ENCODE results near the gene SMCP. TPM values are rescaled to one million over a fixed set of nuclear protein-coding genes. Genes with fewer than 3 reads are reported as not detected.

Gene SMCP
- total and polyA plus RNA-seq, 2 donors (not counting 1 experiment from before 2014, with no cell fraction given), result not detected

DNA sequence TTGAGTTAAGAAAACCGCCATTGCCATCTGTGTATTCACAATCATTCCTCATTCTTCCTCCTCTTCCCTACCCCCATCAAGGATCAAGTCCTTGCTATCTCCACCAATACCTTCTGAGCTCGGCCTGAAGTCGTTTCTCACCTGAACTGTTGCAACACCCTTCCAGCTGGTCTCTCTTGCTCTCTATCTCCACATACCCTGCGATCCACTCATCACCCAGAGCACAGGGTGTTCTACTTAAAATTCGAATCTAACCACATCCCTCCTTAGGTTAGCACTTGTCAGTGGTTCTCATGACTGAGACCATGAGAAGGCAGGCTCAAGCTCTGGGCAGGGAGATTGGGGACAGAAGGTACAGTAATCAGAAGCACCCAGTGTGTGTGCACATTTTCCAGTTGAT lies 34.8 kb downstream of the SMCP start:
- H3K27me3 ChIP-seq (replicated peaks in 1 of 4; ENCODE audit: control extremely low read depth in 1 of 4, control insufficient read depth in 3 of 4, insufficient read depth in 4 of 4, low read length in 3 of 4), result peaks cover 0 to 6% (median 4%) of the 10 kb centered on the region in 4 experiments
- TF ChIP-seq, protein P1, sequence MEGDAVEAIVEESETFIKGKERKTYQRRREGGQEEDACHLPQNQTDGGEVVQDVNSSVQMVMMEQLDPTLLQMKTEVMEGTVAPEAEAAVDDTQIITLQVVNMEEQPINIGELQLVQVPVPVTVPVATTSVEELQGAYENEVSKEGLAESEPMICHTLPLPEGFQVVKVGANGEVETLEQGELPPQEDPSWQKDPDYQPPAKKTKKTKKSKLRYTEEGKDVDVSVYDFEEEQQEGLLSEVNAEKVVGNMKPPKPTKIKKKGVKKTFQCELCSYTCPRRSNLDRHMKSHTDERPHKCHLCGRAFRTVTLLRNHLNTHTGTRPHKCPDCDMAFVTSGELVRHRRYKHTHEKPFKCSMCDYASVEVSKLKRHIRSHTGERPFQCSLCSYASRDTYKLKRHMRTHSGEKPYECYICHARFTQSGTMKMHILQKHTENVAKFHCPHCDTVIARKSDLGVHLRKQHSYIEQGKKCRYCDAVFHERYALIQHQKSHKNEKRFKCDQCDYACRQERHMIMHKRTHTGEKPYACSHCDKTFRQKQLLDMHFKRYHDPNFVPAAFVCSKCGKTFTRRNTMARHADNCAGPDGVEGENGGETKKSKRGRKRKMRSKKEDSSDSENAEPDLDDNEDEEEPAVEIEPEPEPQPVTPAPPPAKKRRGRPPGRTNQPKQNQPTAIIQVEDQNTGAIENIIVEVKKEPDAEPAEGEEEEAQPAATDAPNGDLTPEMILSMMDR (IDR thresholded peaks at IDR 0.05), result no peak
- no peak for TF ChIP-seq EZH2 (IDR thresholded peaks at IDR 0.05; ENCODE audit: borderline replicate concordance, insufficient read depth, low read depth, low read length, poor library complexity, severe bottlenecking)
- peaks cover 0 to 18% (median 0%) of the 10 kb centered on the region in 3 donors for H3K9me3 ChIP-seq (ENCODE audit: control extremely low read depth in 1 of 3, control insufficient read depth in 2 of 3, insufficient read depth in 1 of 3, low read length in 2 of 3)
- WGBS (ENCODE audit: insufficient coverage), result 79% methylated on average over 5 of the region's 5 CpGs
- ATAC-seq (ENCODE audit: low read depth), result no peak
- H3K4me1 ChIP-seq (ENCODE audit: control insufficient read depth in 2 of 2, insufficient read depth in 2 of 2, low read length in 2 of 2), result no peaks in the 10 kb centered on the region
- intact Hi-C loops (cut with micrococcal nuclease), result no loop called here
- no peaks in the 10 kb centered on the region for H3K79me2 ChIP-seq (ENCODE audit: control insufficient read depth, insufficient read depth, low read length)
- no peak overlapping the region for H2AFZ ChIP-seq (ENCODE audit: insufficient read depth, low read depth, low read length, poor library complexity, severe bottlenecking)
- no peaks in the 10 kb centered on the region for H3K36me3 ChIP-seq (replicated peaks in 1 of 2; ENCODE audit: control extremely low read depth in 1 of 2, control insufficient read depth in 1 of 2, extremely low read depth in 1 of 2, insufficient read depth in 2 of 2, low read length in 1 of 2)
- Mint-ChIP-seq H3K9me3 (ENCODE audit: insufficient read depth) (no peaks in the 10 kb centered on the region), H3K4me3 (no peak overlapping the region), H3K27me3 (peaks cover 43% of the 10 kb centered on the region), H3K4me1 (no peaks in the 10 kb centered on the region), H3K27ac (no peak overlapping the region)
- H4K20me1 ChIP-seq (ENCODE audit: control insufficient read depth, insufficient read depth, low read length, poor library complexity, severe bottlenecking), result no peaks in the 10 kb centered on the region
- DNase-seq, result no peak
- no peak overlapping the region for H3K4me3 ChIP-seq (ENCODE audit: control extremely low read depth in 1 of 5, extremely low read depth in 1 of 5, insufficient read depth in 1 of 5, low read depth in 2 of 5, low read length in 4 of 5)
- ChIA-PET POLR2A (no interaction called here), CTCF (no interaction called here)
- no peak overlapping the region for H3K9ac ChIP-seq (ENCODE audit: low read length)
- no peak overlapping the region for H3K4me2 ChIP-seq (replicated peaks; ENCODE audit: low read depth, low read length, poor library complexity, severe bottlenecking)
- H3K27ac ChIP-seq (ENCODE audit: low read length in 2 of 2), result no peak overlapping the region

DNA sequence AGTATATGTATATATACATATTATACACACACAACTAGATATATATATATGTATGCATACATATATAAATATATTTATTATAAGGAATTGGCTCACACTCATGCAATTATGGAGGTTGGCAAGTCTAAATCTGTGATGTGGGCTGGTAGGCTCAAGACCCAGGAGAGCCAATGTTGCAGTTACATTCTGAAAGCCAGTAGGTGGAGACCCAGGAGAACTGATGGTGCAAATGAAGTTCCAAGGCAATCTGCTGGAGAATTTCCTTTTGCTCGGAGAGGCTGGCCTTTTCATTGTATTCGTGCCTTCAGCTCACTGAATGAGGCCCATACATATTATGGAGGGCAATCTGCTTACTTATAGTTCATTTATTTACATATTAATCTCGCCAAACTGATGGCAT lies 39.7 kb downstream of the SMCP start:
- Histone ChIP-seq H4K20me1 (ENCODE audit: control insufficient read depth, insufficient read depth, low read length, poor library complexity, severe bottlenecking) (no peaks in the 10 kb centered on the region), H3K4me2 (replicated peaks; ENCODE audit: low read depth, low read length, poor library complexity, severe bottlenecking) (no peak overlapping the region), H3K36me3 (replicated peaks in 1 of 2; ENCODE audit: control extremely low read depth in 1 of 2, control insufficient read depth in 1 of 2, extremely low read depth in 1 of 2, insufficient read depth in 2 of 2, low read length in 1 of 2) (no peaks in the 10 kb centered on the region), H3K27me3 (replicated peaks in 1 of 4; ENCODE audit: control extremely low read depth in 1 of 4, control insufficient read depth in 3 of 4, insufficient read depth in 4 of 4, low read length in 3 of 4) (peaks cover 0 to 7% (median 2%) of the 10 kb centered on the region in 4 experiments), H2AFZ (ENCODE audit: insufficient read depth, low read depth, low read length, poor library complexity, severe bottlenecking) (no peak overlapping the region), H3K4me1 (ENCODE audit: control insufficient read depth in 2 of 2, insufficient read depth in 2 of 2, low read length in 2 of 2) (no peaks in the 10 kb centered on the region), H3K9me3 (ENCODE audit: control extremely low read depth in 1 of 3, control insufficient read depth in 2 of 3, insufficient read depth in 1 of 3, low read length in 2 of 3) (no peaks in the 10 kb centered on the region), H3K4me3 (ENCODE audit: control extremely low read depth in 1 of 5, extremely low read depth in 1 of 5, insufficient read depth in 1 of 5, low read depth in 2 of 5, low read length in 4 of 5) (no peak overlapping the region), H3K79me2 (ENCODE audit: control insufficient read depth, insufficient read depth, low read length) (no peaks in the 10 kb centered on the region), H3K27ac (ENCODE audit: low read length in 2 of 2) (no peak overlapping the region), H3K9ac (ENCODE audit: low read length) (no peak overlapping the region)
- Mint-ChIP-seq H3K4me3 (no peak overlapping the region), H3K27ac (no peak overlapping the region), H3K4me1 (no peaks in the 10 kb centered on the region), H3K9me3 (ENCODE audit: insufficient read depth) (no peaks in the 10 kb centered on the region), H3K27me3 (peaks cover 45% of the 10 kb centered on the region)
- intact Hi-C loops (cut with micrococcal nuclease), result no loop called here
- CTCF ChIA-PET, result no interaction called here
- ATAC-seq (ENCODE audit: low read depth), result no peak
- no peak for DNase-seq
- WGBS (ENCODE audit: insufficient coverage), result no CpG with 5 or more reads among the region's 3 CpGs
- POLR2A ChIA-PET, result no interaction called here
- TF ChIP-seq EZH2 (IDR thresholded peaks at IDR 0.05; ENCODE audit: borderline replicate concordance, insufficient read depth, low read depth, low read length, poor library complexity, severe bottlenecking), result no peak
- TF ChIP-seq, protein P1 (IDR thresholded peaks at IDR 0.05), result no peak
